GM13976 (cell line): ENCODE measurements around the gene KIAA1143.

Experiments used
- DNase-seq: peaks from one replicate; pipeline ENCODE4 v3.0.0; 2012; ENCODE audit warnings: low spot score
- in situ Hi-C: fragments of 300-500 bp; cut with MboI; formaldehyde crosslinking; loops from one replicate; pipeline ENCODE4 v1.12.0; 2022; ENCODE audit warnings: low sequenced_read_pairs, mixed read lengths, inconsistent platforms; ENCODE audit not compliant: unreplicated experiment
- TF ChIP-seq, protein P1 (sequence below): IDR thresholded peaks from 2 replicates; pipeline ENCODE4 v1.5.1; 2012; ENCODE audit warnings: borderline replicate concordance, mild to moderate bottlenecking; ENCODE audit not compliant: insufficient read depth; ENCODE audit errors: extremely low read depth, missing control alignments, control extremely low read depth

The KIAA1143 gene

DNA sequence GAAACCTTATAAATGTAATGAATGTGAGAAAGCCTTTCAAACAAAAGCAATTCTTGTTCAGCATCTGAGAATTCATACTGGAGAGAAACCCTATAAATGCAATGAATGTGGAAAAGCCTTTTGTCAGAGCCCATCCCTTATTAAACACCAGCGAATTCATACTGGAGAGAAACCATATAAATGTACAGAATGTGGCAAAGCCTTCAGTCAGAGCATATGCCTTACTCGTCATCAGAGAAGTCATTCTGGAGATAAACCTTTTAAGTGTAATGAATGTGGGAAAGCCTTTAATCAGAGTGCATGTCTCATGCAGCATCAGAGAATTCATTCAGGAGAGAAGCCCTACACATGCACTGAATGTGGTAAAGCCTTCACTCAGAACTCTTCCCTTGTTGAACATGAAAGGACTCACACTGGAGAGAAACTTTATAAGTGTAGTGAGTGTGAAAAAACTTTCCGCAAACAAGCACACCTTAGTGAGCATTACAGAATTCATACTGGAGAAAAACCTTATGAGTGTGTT lies 26.7 kb downstream of the KIAA1143 start:
- TF ChIP-seq, protein P1, sequence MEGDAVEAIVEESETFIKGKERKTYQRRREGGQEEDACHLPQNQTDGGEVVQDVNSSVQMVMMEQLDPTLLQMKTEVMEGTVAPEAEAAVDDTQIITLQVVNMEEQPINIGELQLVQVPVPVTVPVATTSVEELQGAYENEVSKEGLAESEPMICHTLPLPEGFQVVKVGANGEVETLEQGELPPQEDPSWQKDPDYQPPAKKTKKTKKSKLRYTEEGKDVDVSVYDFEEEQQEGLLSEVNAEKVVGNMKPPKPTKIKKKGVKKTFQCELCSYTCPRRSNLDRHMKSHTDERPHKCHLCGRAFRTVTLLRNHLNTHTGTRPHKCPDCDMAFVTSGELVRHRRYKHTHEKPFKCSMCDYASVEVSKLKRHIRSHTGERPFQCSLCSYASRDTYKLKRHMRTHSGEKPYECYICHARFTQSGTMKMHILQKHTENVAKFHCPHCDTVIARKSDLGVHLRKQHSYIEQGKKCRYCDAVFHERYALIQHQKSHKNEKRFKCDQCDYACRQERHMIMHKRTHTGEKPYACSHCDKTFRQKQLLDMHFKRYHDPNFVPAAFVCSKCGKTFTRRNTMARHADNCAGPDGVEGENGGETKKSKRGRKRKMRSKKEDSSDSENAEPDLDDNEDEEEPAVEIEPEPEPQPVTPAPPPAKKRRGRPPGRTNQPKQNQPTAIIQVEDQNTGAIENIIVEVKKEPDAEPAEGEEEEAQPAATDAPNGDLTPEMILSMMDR: no peak

DNA sequence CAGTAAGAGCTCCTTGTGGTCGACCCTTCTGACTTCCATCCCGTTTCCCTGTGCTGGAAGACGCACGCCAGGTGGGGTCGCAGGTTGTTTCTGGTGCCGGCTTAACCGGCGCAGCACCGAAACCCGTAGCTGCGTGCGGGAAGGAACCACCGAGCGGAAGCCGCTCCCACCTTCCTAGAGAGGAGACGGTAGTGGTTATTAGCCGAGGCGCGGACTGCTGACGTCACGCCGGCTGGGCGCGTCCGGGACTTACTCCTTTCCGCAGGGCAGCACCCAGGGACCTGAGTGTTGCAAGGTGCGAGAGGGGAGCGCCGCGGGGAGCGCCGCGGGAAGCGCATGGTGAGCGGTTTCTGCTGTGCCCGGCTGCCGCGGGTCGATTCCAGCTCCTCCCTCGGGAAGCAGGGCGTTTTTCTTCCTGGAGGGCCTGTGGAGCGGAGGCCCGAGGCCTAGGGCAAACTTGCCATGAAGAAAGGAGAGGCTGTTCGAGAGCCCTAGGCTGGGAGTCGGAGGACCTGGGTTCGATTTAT lies 32.0 kb downstream of the KIAA1143 start, which contains the start of gene ZNF501:
TSS of gene ZNF501 (plus strand) at position 252 of the 527 bp plus-strand sequence. CDS start 4,787 bp downstream, outside the sequence.
- in situ Hi-C loops: no loop called here
- DNase-seq: peak; percentile 81
- TF ChIP-seq, protein P1: no peak

More for the DNA sequence above, 26.7 kb downstream of the KIAA1143 start:
- in situ Hi-C loops: no loop called here
- no peak for DNase-seq

DNA sequence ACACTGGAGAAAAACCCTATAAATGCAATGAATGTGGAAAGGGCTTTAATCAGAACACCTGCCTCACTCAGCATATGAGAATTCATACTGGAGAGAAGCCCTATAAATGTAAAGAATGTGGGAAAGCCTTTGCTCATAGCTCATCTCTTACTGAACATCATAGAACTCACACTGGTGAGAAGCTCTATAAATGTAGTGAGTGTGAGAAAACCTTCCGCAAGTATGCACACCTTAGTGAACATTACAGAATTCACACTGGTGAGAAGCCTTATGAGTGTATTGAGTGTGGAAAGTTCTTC lies 39.4 kb downstream of the KIAA1143 start:
- in situ Hi-C loops: no loop called here
- DNase-seq: no peak
- TF ChIP-seq, protein P1: no peak

DNA sequence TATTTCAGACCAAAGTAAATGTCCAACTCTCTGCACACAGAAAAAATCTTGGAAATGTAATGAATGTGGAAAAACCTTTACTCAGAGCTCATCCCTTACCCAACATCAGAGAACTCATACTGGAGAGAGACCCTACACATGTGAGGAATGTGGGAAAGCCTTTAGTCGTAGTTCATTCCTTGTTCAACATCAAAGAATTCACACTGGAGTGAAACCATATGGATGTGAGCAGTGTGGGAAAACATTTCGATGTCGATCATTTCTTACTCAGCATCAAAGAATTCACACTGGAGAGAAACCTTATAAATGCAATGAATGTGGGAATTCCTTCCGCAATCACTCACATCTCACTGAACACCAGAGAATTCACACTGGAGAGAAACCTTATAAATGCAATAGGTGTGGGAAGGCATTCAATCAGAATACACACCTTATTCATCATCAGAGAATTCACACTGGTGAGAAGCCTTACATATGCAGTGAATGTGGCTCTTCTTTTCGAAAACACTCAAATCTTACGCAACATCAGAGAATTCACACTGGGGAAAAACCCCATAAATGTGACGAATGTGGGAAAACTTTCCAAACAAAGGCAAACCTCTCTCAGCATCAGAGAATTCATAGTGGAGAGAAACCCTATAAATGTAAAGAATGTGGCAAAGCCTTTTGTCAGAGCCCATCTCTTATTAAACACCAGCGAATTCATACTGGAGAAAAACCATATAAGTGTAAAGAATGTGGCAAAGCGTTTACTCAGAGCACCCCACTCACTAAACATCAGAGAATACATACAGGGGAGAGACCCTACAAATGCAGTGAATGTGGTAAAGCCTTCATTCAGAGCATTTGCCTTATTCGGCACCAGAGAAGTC lies 40.0 kb downstream of the KIAA1143 start:
- in situ Hi-C loops: no loop called here
- DNase-seq: no peak
- TF ChIP-seq, protein P1: no peak

DNA sequence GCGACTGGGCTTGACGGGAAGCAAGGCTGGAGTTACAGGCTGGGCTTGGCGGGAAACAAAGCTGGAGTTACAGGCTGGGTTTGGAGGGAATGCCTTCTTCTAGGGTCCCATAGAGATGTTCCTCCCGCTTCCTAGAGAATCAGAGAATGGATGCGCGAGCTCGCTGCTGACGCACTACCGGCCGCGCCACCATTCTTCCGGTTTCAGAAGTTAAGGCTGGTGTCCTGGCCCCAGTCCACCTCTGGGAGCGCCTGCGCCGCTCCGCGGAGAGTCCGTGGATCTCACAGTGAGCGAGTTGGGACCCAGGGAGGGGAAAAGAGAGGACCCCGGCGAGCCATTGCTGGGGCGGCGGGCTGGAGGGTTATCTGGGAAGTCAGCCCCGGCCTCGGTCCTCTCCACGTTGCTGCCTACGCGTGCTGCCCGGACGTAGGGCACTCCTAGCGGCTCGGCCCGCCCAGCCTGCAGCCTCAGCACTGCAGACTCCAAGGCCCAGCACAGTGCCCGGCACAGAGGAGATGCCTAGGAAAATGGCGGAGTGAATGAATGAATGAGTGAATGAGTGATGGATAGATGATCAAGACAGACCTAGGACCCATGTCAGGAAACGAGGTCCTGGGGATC lies 48.9 kb downstream of the KIAA1143 start, which contains the start of gene ZNF502:
TSS of gene ZNF502 (plus strand) at position 206 of the 621 bp plus-strand sequence. CDS start 7,602 bp downstream, outside the sequence.
- TF ChIP-seq, protein P1: no peak
- in situ Hi-C loops: no loop called here
- DNase-seq: no peak
